ENCODE results near the gene SPATA46. TPM values are rescaled to one million over a fixed set of nuclear protein-coding genes. Genes with fewer than 3 reads are reported as not detected.

Gene SPATA46
- total RNA-seq, 2 experiments from 2014 or later = not detected

DNA sequence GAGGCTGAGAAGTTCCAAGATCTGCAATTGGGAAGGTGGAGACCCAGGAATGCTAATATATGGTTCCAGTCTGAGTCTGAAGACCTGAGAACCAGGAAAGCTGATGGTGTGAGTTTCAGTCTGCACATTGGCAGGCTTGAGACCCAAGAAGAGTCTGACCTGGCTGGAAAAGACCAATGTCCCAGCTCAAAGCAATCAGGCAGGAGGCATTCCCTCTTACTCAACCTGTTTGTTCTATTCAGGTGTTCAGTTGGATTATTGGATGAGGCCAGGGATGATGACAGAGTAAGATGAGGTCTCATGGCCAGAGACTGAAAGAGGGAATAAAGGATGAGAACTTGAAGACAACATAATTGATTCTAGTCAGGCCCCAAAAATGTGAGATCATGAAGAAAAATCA is 50.1 kb downstream of the SPATA46 start:
- CTCF ChIA-PET (ENCODE audit: unreplicated experiment) = no interaction called here

GRCh38 chr1:162324396-162324795 is 52.3 kb downstream of the SPATA46 start:
- Histone ChIP-seq H3K9me2 (ENCODE audit: insufficient read depth, low read length) (no peaks in the 10 kb centered on the region), H2AFZ (ENCODE audit: low read length) (no peak overlapping the region), H4K20me1 (ENCODE audit: insufficient read depth, low read length) (no peaks in the 10 kb centered on the region), H3K36me3 (ENCODE audit: insufficient read depth, low read length) (no peaks in the 10 kb centered on the region), H3K79me2 (ENCODE audit: insufficient read depth, low read depth, low read length) (no peaks in the 10 kb centered on the region), H3K9me3 (ENCODE audit: low read length) (no peaks in the 10 kb centered on the region), H3K4me1 (ENCODE audit: insufficient read depth, low read length, poor library complexity, severe bottlenecking) (no peaks in the 10 kb centered on the region), H3K4me2 (ENCODE audit: low read length) (no peak overlapping the region), H3K4me3 (ENCODE audit: low read depth, low read length, poor library complexity, severe bottlenecking) (no peak overlapping the region), H3K27ac (ENCODE audit: low read depth, low read length, poor library complexity, severe bottlenecking) (no peak overlapping the region)
- TF ChIP-seq, protein P1, sequence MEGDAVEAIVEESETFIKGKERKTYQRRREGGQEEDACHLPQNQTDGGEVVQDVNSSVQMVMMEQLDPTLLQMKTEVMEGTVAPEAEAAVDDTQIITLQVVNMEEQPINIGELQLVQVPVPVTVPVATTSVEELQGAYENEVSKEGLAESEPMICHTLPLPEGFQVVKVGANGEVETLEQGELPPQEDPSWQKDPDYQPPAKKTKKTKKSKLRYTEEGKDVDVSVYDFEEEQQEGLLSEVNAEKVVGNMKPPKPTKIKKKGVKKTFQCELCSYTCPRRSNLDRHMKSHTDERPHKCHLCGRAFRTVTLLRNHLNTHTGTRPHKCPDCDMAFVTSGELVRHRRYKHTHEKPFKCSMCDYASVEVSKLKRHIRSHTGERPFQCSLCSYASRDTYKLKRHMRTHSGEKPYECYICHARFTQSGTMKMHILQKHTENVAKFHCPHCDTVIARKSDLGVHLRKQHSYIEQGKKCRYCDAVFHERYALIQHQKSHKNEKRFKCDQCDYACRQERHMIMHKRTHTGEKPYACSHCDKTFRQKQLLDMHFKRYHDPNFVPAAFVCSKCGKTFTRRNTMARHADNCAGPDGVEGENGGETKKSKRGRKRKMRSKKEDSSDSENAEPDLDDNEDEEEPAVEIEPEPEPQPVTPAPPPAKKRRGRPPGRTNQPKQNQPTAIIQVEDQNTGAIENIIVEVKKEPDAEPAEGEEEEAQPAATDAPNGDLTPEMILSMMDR (conservative IDR thresholded peaks at IDR 0.05; ENCODE audit: low read length) = no peak
- no peak for TF ChIP-seq EZH2phosphoT487 (IDR thresholded peaks at IDR 0.05; ENCODE audit: borderline replicate concordance, low read depth, low read length)
- ChIA-PET POLR2A (interaction anchor here (0.6 kb wide), 2 partner anchors 10 to 20 kb away, joined by 3 read pairs; no protein-coding TSS in a partner anchor), CTCF (ENCODE audit: unreplicated experiment) (no interaction called here)
- DNase-seq (ENCODE audit: low spot score) = no peak
- intact Hi-C loops (cut with micrococcal nuclease; ENCODE audit: unreplicated experiment) = no loop called here
- BruUV-seq (replicated peaks) = no TSS peak

More for the DNA sequence above, 50.1 kb downstream of the SPATA46 start:
- Histone ChIP-seq H4K20me1 (ENCODE audit: insufficient read depth, low read length) (no peaks in the 10 kb centered on the region), H3K4me1 (ENCODE audit: insufficient read depth, low read length, poor library complexity, severe bottlenecking) (no peaks in the 10 kb centered on the region), H3K36me3 (ENCODE audit: insufficient read depth, low read length) (no peaks in the 10 kb centered on the region), H3K27ac (ENCODE audit: low read depth, low read length, poor library complexity, severe bottlenecking) (no peak overlapping the region), H3K79me2 (ENCODE audit: insufficient read depth, low read depth, low read length) (no peaks in the 10 kb centered on the region), H3K4me3 (ENCODE audit: low read depth, low read length, poor library complexity, severe bottlenecking) (no peak overlapping the region), H2AFZ (ENCODE audit: low read length) (no peak overlapping the region), H3K9me2 (ENCODE audit: insufficient read depth, low read length) (no peaks in the 10 kb centered on the region), H3K9me3 (ENCODE audit: low read length) (no peaks in the 10 kb centered on the region), H3K4me2 (ENCODE audit: low read length) (no peak overlapping the region)
- no peak for DNase-seq (ENCODE audit: low spot score)
- POLR2A ChIA-PET = no interaction called here
- intact Hi-C loops (cut with micrococcal nuclease; ENCODE audit: unreplicated experiment) = no loop called here
- no TSS peak for BruUV-seq (replicated peaks)
- no peak for TF ChIP-seq EZH2phosphoT487 (IDR thresholded peaks at IDR 0.05; ENCODE audit: borderline replicate concordance, low read depth, low read length)
- TF ChIP-seq, protein P1 (conservative IDR thresholded peaks at IDR 0.05; ENCODE audit: low read length) = no peak

Small RNA genes lying within 50 kb of the gene (microRNA-seq; reads per million reads assigned to microRNA genes)
- gene MIR556 (ENCODE audit: borderline replicate concordance) = not detected

Small RNA genes lying within 50 kb of the gene (small RNA-seq; reads per million reads assigned to genes)
- not detected for gene MIR556
- gene RNA5SP61 = not detected

Other genes with a start within 250 kb of the SPATA46 start
- not detected in 2 replicates for gene C1orf226, start 4.9 kb upstream of the SPATA46 start, total RNA-seq (2014; rRNA removed; shearing (Covaris generic))
- not detected in 2 replicates for gene C1orf226, start 4.9 kb upstream of the SPATA46 start, total RNA-seq (2022)
- not detected in 2 replicates for gene SH2D1B, start 35.3 kb upstream of the SPATA46 start, total RNA-seq (2014; rRNA removed; shearing (Covaris generic))
- gene SH2D1B, start 35.3 kb upstream of the SPATA46 start, total RNA-seq (2022) = not detected in 2 replicates
- 27.7 and 27.8 TPM in 2 replicates for gene UHMK1, start 121.0 kb upstream of the SPATA46 start, total RNA-seq (2014; rRNA removed; shearing (Covaris generic))
- gene UHMK1, start 121.0 kb upstream of the SPATA46 start, total RNA-seq (2022) = 33.8 and 35.7 TPM in 2 replicates
- gene UAP1, start 184.9 kb upstream of the SPATA46 start, total RNA-seq (2014; rRNA removed; shearing (Covaris generic)) = 30.0 and 32.1 TPM in 2 replicates
- 39.0 and 41.2 TPM in 2 replicates for gene UAP1, start 184.9 kb upstream of the SPATA46 start, total RNA-seq (2022)